ENCODE results near the gene CIBAR2.
"Not testable (repeated sequence)": the region's sequence is repeated elsewhere in the genome, so short reads cannot be mapped to it uniquely, and the experiment has no call there.

Gene CIBAR2

DNA sequence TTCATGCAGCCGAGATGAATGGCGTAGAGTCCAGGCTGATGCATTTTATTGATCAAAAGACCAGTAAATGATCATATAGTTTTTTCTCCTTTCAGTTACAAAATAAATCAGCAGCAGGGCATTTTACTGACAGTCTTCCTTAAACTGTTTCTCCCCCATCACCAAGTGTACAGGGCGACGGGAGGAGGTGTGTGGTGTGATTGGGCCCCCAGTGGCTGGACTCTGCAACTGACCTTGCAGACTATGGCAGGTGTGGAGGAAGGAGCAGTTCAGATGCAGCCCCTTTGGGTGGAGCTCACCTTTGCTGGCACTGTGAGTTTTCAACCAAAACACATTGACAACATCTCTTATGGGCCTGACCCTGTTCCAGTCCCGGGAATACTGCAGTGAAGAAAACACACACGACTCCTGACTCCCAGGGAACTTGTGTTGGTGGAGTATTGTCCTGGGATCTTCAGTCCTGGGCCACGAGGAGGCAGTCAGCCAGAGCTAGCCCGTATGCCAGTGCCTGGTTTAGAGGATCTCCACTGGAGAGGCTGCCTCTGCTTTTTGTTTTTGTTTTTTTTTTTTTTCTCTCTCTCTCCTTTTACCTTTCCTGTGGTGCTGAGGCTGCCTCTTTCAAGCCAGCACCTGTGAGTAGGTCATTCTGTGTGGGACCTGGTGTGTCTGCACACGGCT, 54.9 kb downstream of the CIBAR2 start:
- DNase-seq: no peak

DNA sequence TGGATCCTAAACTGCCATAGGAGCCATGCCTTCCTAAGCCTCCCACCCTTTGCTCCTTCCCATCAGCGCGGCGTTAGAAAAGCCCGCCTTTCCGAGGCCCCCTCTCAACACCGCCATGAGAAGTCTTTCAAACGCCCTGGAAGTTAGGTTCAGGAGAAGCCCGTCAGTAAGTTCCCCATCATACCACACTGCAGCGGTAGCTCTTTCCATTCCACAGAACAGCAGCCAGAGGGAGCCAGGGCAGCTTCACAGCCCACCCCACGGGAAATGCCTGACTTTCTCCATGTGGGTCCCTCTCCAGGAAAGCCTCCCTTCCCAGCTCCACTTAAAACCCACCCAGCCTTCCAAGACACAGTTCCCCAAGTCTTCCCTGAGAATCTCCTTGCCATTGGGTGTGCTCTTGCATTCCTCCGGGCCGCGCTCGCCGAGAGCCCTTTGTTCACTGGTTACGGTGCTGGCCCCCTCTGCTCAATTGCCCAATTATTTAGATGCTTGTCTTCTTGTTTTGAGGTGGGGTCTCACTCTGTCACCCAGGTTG, 56.0 kb downstream of the CIBAR2 start:
- DNase-seq: no peak

DNA sequence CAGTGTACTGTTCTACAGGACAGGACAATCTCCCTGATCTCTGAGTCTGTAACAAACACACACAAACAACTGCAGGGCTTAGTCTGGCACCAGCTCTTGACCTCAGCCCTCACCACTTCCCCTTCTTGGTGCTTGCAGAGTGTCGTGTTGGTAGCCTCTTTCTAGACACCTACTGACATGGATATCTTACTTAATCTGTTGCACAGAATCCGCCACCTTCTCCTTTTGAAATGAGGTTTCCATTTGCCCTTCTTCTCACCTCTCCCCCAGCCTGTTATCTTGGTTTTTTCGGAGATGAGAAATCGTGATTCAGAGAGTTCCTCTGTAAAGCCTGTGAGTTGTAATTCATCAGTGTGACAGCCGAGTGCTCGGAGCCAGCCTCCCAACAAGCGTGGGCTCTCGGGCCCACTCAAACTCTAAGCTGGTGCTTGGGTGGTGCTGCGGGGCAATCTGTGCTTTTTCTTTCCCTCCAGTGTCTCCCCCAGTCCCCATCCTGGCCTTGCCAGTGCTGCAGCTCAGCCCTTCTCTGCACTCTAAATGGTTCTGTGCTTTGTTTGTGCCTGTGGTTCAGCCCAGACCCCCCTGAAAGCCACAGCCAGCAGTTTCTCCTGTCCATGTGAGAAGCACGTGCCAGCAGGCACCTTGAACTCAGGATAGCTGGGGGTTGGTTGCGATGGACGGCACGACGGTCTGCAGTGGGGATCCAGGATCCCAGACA, 56.6 kb downstream of the CIBAR2 start:
- no peak for DNase-seq

DNA sequence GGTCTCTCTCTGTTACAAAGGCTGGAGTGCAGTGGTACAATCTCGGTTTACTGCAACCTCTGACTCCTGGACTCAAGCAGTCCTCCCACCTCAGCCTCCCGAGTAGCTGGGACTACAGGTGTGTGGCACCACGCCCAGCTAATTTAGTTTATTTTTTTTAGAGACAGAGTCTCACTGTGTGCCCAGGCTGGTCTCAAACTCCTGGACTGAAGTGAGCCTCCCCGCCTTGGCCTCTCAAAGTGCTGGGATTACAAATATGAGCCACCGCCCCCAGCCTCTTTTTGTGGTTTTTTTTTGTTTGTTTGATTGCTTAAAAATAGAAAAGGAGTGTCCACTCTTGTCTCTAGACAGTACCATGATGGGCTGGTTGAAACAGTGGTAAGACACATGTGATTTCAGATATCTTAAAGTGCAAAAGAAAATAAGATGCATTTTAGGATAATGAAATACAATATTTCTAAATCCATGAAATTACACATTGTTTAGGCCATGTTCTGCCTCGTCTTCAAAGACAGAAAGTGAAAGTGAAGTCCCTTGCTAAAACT, 57.3 kb downstream of the CIBAR2 start:
- no peak for DNase-seq

DNA sequence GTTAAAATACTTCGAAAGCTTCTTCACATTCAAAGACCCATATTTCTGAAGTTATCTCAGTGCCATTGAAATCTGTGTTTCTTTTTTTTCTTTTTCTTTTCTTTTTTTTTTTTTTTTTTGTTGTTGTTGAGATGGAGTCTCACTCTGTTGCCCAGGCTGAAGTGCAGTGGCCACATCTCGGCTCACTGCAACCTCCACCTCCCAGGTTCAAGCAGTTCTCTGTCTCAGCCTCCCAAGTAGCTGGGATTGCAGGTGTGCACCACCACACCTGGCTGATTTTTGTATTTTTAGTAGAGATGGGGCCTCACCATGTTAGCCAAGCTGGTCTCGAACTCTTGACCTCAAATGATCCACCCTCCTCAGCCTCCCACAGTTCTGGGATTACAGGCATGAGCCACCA, 58.0 kb downstream of the CIBAR2 start:
- not testable (repeated sequence) for DNase-seq

DNA sequence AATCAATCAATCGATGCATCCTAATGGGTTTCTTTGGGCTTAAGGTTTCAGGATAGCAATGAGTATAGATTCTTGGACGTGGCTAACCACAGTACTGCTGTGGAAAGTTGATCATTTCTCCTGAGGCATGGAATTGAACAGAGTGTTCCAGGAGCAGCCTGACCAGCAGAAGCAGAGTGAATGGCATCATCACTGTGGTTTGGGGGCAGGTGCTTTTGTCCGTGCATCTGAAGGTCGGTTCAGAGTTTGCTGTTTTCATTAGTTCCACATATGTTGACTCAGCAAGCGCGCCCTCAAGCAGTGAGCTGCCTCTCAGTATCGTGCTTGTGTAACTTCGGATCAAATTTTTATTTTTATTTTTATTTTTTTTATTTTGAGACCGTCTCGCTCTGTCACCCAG, 59.7 kb downstream of the CIBAR2 start:
- no peak for DNase-seq

DNA sequence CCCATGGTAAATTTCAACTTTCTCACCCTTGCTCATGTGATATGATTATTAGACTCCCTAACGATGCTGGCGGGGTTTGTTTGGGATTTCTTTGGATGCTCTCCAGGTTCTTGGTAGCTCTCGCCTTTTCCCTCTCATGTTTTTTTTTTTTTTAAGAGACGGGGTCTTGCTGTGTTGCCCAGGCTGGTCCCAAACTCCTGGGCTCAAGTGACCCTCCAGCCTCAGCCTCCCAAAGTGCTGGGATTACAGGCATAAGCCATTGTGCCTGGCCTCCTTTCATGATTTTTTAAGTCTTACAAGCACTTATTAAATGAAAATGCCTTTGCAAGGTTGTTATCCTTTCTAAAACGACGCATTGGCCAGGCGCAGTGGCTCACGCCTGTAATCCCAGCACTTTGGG, 60.6 kb downstream of the CIBAR2 start:
- no peak for DNase-seq

DNA sequence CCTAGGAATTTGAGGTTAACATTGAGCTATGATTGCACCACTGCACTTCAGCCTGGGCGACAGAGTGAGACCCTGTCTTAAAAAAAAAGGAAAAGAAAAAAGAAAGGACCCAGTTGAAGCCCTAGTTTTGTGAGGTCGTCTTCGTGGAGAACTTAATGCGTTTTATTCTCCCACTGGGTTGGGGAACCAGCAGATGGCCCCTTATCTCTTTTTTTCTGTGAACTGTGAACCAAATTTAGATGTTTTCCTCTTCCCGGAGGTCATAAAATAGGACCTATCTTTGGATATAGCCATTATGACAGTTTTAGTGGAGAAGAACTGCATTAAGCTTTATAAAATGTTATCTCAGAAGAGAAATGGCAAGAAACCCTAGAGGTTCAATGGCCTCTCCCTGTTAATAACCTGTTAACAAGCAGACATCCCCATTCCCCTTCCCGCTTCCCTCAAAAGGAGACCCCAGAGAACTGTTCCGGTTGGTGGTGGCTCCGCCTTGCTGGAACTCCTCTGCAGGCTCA, 61.1 kb downstream of the CIBAR2 start:
- no peak for DNase-seq

DNA sequence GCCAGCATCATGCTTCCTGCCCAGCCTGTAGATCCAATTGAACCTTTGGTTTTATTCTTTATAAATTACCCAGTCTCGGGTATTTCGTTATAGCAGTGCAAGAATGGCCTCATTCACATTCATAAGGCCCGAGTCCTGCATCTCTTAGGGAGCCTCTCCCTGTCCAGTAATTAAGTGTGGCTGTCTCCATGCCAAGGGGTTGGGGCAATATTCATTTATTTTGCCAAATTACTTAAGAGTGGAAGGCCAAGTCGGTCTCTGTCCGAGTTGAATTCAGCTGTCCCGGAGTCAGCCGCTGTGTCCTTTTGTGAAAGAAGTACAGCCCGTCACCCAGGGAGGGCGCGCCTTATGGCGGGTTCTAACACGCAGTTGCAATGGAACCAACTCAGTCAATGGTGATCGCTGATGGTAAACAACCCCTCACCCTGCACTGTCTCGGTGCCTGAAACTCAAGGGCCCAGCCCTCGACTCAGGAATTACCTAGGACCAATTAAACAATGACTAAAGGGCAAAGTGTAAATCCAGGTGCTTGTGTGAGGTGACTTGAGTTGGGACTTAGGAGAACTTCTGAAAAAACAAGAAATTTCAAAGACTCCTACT, 62.5 kb downstream of the CIBAR2 start:
- no peak for DNase-seq

DNA sequence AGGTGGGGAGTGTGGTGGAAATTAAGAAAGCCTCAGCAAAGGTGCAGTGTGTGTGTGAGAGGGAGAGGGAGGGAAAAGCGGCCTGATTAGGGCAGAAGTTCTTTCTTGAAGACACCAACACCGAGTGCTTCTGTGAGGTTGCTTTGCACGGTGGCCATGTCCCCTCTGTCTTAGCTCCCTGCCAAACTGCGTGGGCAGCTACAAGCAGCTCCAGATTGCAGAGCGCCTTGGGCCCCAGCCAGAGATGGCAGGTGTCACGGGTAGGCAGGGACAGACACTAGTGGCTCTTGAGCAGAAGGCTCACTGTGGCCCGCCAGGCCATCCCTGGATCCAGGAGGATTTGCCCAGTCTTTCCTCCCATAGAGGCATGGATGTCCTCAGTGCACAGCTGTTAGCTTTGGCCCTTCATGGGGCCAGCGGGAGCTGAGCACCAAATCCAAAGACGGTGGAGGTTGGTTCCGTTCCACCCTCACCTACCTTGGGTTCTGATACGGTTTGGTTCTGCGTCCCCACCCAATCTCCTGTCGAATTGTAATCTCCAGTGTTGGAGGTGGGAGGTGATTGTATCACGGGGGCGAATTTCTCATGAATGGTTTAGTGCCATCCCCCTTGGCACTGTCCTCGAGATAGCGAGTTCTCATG, 63.2 kb downstream of the CIBAR2 start:
- DNase-seq: no peak
